Stimulated activated CD4-positive, alpha-beta T cell treated with anti-CD3 and anti-CD28 coated beads, Interleukin-4, amount 100 ng/mL, for 24 hours (primary cell): ENCODE measurements around the gene FITM1.
"Not testable (repeated sequence)": the region's sequence is repeated elsewhere in the genome, so short reads cannot be mapped to it uniquely, and the experiment has no call there.

Source experiments
- DNase-seq: peaks from one replicate; pipeline ENCODE4 v3.0.0-alpha.2; 2020

FITM1 gene

GRCh38 chr14:24098927-24099813, 31.3 kb upstream of the FITM1 start:
- no peak for DNase-seq

- DNase-seq, result no peak
Observed at GRCh38 chr14:24100197-24100981, 30.1 kb upstream of the FITM1 start.

GRCh38 chr14:24100982-24101494, 29.4 kb upstream of the FITM1 start:
- DNase-seq, result no peak

GRCh38 chr14:24102357-24103048, 28.0 kb upstream of the FITM1 start:
- no peak for DNase-seq

- no peak for DNase-seq
Observed at GRCh38 chr14:24103451-24103850, 27.0 kb upstream of the FITM1 start.

DNA sequence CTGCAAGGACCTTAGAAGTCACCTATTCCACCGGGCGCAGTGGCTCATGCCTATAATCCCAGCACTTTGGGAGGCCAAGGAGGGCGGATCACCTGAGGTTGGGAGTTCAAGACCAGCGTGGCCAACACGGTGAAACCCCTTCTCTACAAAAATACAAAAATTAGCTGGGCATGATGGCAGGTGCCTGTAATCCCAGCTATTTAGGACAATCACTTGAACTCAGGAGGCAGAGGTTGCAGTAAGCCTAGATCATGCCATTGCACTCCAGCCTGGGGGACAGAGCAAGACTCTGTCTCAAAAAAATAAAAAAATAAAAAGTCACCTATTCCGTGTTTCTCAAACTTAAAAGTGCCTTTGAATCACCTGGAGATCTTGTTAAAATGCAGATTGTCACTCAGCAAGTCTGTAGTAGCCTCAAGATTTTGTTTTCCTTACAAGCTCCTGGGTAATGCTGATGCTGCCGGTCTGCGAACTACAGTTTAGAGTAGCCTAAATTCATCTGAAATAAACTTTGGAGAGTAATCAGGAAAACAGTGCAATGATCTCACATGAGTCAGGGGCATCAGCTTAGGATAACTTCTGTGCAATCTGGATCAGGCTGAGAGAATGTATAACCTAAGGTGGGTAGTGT, 24.7 kb upstream of the FITM1 start:
- not testable (repeated sequence) for DNase-seq

DNA sequence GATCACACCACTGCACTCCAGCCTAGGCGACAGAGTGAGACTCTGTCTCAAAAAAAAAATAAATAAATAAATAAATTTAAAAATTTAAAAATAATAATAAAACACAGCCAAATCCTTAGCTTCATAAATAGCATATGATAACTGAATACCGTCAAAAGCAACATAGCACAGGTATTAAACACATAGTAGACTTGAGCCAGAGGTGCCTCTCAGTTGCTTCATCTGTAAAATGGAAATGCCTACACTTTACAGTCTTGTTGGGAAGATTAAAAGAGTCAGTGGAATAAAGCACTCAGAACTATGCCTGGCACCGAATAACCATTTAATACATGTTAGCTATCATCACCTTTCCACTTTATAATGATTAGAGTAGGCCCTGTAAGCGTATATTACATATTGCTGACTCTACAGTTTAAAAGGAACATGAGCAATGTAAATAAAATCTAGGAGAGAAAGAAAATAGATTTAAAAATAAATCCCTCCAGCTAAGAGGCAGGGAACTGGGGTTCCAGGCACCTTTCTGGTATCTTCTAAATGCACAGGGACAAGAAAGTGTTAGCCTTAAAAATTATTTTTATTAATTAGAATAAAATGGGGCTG, 23.7 kb upstream of the FITM1 start:
- no peak for DNase-seq

DNA sequence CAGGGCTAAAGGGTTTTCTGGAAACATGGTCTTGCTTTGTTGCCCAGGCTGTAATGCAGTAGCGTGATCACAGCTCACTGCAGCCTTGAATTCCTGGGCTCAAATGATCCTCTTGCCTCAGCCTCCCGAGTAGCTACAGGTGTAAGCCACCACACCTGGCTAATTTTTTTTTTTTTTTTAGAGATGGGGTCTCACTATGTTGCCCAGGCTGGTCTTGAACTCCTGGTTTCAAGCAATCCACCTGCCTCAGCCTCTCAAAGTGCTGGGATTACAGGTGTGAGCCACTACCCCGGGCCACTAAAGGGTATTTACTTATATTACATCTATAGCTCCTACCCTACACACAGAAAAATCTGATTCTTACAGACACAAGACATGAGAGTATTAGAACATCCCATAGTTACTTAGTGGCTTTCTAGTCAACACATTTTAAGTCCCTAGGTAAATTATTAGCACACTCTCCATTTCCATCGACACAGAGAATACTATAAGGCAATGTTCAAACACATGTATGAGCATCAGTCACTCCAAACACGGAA, 22.1 kb upstream of the FITM1 start:
- no peak for DNase-seq

DNA sequence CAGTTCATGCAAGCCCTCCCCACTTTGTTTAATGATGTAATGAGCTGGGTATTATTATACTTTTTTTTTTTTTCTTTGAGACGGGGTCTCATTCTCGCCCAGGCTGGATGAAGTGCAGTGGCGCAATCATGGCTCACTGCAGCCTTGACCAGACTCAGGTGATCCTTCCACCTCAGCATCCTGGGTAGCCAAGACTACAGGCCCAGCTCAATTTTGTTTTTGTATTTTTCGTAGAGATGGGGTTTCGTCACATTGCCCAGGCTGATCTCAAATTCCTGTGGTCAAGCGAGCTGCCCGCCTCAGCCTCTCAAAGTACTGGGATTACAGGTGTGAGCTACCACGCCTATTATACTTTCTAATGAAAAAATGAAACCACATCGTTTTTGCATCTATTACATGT, 20.4 kb upstream of the FITM1 start:
- no peak for DNase-seq

DNA sequence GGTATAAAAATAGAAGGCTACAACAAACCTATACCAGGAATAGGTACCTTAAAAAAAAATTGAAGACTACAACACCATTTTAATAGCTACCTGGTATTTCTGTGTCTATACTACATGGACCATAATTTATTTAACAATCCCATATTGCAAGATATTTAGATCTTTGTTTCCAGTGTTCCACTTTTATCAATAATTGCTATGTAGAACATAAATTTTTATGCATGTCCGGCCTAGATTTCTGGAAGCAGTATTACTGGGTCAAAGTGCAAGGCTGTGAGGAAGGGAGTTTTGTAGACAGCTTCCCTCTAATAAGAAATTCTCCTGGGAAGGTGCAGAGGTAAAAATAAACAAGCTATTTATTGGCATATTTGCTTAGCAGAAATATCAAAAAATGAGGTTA, 19.9 kb upstream of the FITM1 start:
- no peak for DNase-seq

- no peak for DNase-seq
Observed at GRCh38 chr14:24113379-24113800, 17.1 kb upstream of the FITM1 start.

DNA sequence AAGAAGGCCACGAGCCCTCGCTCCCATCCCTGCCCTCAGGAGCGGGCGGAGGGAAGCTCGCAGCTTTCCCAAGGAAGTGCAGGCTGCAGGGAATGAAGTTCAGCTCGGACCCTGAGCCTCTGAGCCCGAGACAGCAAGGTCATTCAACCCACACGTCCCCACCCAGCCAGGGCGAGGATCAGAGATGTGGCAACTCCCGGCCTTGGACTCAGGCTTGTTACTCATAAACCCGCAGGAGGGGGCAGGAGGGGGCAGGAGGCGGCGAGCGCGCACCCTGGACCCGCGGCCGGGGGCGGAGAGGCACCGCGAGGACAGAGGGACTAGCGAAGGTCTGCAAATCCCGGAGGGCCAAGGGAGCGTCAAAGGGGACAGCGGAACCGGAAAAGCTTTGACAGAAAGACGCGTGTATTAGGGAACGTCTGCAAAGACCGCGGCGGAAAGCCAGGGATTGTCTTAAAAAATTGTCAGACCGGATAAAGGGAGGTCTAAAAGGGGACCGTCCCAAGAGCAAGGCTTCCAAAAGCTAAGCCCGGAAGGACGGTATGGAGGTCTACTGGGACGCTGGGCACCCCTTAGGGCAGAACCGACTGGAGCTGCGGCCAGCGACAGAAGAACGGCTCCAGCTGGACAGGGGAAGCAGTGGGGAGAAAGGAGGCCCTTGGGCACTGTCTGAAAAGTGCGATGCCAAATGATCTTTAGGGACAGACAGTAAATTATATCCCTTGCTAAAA, 16.5 kb upstream of the FITM1 start:
- DNase-seq, result peak; percentile 81

DNA sequence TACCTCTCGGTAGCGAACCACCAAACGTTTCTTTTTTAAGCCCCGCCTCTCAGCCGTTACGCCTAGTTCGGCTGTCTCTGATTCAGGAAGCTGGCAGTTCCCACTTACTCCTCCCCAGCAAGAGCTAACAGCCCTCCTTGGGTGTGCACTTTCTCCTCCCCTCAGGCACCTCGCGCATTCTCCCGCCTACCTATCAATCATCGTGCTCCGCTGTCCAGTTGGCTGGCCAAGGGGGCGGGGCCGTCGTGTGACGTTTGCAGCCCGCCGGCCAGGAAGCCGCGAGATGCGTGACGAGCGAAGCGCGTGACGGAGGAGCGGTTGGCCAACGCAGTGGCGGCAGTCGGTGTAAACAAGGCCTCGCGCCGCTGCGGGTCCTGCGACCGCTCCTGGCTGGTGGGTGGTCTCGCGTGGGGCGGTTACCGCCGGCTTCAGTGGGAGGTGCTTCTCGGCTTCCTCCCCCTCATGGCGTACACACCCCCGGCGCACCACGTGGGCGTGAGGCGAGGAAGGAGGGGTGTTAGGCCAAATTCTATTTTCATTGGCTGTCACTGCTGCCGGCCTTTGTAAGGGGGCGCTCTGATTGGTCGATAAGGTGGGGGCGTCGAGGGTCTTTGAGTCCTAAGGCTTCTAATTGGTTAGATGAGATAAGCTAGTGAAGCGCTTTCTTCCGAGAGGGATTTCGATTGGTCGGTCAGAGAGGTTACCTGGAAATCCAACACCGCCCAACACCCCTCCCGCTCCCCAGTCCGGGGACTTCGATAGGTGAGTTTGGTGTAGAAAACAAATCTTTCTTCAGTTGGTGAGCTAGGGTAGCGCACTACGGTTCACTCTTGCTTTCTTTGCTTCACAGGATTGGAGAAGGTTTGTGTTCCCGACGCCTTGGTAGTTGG, 15.7 kb upstream of the FITM1 start, which contains the start of the genes DCAF11 and NRL:
Gene DCAF11 (plus strand): TSS at position 246 of the 890 bp plus-strand sequence. CDS start 818 bp downstream, outside the sequence.
Gene NRL (minus strand): TSS at position 418 of the 890 bp plus-strand sequence. CDS start 32,101 bp downstream, outside the sequence.
- peak; percentile 98 for DNase-seq

- no peak for DNase-seq
Observed at GRCh38 chr14:24115422-24116127, 14.9 kb upstream of the FITM1 start.

GRCh38 chr14:24116128-24116814, 14.2 kb upstream of the FITM1 start:
- no peak for DNase-seq

GRCh38 chr14:24117179-24117578, 13.3 kb upstream of the FITM1 start:
- DNase-seq, result no peak

- DNase-seq, result no peak
Observed at GRCh38 chr14:24119691-24120090, 10.8 kb upstream of the FITM1 start.

GRCh38 chr14:24121210-24121609, 9.2 kb upstream of the FITM1 start:
- no peak for DNase-seq

- no peak for DNase-seq
Observed at GRCh38 chr14:24122416-24122815, 8.0 kb upstream of the FITM1 start.
